SH-SY5Y (cell line): Measurements from ENCODE around the gene HLA-DPB1.

Experiments
- GATA2 ChIP-seq: IDR thresholded peaks from 2 replicates; pipeline ENCODE4 v1.6.1; 2011; ENCODE audit warnings: mild to moderate bottlenecking, low read depth, low read length
- GATA3 ChIP-seq: IDR thresholded peaks from 2 replicates; pipeline ENCODE4 v1.6.1; 2011; ENCODE audit warnings: low read depth, mild to moderate bottlenecking, low read length, moderate library complexity

DNA sequence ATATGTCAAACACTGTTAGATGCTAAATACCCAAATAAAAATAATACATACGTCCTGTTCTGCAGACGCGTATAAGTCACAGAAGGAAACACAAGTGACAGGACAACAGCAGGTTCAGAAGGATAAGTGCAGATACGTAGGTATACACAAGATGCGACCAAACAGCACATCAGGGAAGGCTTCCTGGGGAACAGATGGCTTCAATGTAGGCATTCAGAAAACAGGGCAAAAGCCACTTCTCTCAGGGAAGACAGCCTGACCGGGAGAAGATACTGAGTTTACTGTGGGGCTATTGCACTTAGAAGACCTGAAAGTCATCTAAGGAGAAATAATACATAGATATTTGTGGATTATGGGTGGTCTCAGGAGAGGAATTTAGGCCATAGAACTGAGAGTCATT, 4.2 kb upstream of the HLA-DPB1 start:
- TF ChIP-seq GATA3 (no peak), GATA2 (no peak)
